HG03378 (cell line): ENCODE data around the gene SLC4A8.

Experiments used
- ATAC-seq: cut with Tn5 transposase; IDR thresholded peaks from one replicate; pipeline ENCODE4 v1.9.1; 2021; ENCODE audit warnings: mild to moderate bottlenecking, moderate library complexity; ENCODE audit not compliant: unreplicated experiment

SLC4A8 gene

GRCh38 chr12:51393676-51394545, 30.7 kb upstream of the SLC4A8 start:
- no peak for ATAC-seq

- ATAC-seq: peak; percentile 48
Observed at GRCh38 chr12:51395283-51396230, 29.1 kb upstream of the SLC4A8 start.

GRCh38 chr12:51397670-51398069, 27.0 kb upstream of the SLC4A8 start:
- ATAC-seq: no peak

- ATAC-seq: no peak
Observed at GRCh38 chr12:51399891-51400290, 24.7 kb upstream of the SLC4A8 start.

GRCh38 chr12:51401020-51401419, 23.6 kb upstream of the SLC4A8 start:
- ATAC-seq: no peak

DNA sequence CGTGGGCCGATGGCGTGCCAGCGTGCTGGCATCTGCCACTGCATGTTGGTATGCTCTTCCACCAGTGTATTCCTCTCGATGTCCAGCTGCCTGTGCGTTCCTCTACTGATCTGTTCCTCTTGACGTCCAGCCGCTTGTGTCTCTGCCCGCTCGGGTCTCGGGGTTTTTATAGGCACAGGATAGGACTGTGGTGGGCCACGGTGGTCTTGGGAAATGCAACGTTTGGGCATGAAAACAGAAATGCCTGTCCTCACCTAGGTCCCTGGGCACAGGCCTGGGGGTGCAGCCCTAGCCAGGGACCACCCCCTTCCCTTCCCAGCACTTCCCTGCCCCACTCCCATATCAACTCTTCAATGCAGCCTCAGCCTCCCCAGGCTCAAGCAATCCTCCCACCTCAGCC, 23.1 kb upstream of the SLC4A8 start:
- ATAC-seq: no peak

DNA sequence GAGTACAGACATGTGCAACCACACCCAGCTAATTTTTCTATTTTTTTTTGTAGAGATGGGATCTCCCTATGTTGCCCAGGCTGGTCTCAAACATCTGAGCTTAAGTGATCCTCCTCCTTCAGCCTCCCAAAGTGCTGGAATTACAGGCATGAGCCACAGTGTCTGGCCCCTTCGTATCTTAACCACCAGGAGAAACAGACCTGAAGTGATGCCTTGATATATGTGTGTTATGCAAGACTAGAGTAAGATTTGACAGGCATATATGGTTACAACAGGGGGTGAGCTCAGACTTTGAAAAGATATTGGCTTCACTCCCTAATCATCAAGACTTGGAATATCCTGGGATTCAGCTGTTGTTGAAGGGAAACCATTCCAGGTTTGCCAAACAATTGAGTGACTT, 22.7 kb upstream of the SLC4A8 start:
- no peak for ATAC-seq

- no peak for ATAC-seq
Observed at GRCh38 chr12:51403159-51403558, 21.5 kb upstream of the SLC4A8 start.

GRCh38 chr12:51403681-51404136, 20.9 kb upstream of the SLC4A8 start:
- no peak for ATAC-seq

- no peak for ATAC-seq
Observed at GRCh38 chr12:51404627-51405026, 20.0 kb upstream of the SLC4A8 start.

DNA sequence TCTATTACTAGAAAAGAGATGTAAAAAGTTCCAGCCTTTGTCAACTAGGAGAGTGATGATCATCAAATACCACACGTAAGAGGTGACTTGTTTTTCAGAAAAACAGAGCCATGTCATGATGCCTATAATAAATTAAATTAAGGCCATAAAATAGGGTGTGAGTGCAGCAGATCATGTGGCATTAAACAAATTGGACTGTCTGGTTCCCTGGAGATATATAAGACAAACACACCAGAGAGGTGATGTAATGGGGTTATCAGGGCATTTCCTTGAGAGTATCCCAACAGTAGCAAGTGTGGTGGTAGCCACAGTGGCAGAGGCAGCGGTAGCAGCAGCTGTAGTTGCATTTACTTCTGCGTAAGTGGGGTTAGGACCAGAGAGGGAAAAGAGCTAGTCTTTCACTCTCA, 18.8 kb upstream of the SLC4A8 start:
- no peak for ATAC-seq

- no peak for ATAC-seq
Observed at GRCh38 chr12:51406290-51406689, 18.3 kb upstream of the SLC4A8 start.

GRCh38 chr12:51406859-51407258, 17.8 kb upstream of the SLC4A8 start:
- no peak for ATAC-seq

GRCh38 chr12:51407604-51408003, 17.0 kb upstream of the SLC4A8 start:
- no peak for ATAC-seq

DNA sequence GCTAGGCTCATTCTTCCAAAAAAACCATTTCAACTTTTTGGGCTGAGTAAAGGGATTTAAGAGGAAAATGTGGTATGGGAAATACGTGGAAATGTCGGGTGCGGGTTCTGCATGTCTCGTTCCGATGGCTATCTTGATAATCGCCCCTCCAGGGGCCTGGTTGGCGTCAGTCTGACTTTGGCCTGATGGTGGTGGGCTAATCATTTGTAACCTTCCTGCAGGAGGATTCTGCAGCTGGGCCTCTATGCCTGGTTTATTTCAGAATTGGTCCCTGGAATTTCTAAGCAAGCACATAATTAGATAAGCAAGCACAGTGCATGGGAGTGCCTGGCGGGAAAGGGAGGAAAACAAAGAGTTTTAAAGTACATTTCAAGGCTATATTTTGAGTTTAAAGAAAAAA, 14.8 kb upstream of the SLC4A8 start:
- ATAC-seq: no peak

DNA sequence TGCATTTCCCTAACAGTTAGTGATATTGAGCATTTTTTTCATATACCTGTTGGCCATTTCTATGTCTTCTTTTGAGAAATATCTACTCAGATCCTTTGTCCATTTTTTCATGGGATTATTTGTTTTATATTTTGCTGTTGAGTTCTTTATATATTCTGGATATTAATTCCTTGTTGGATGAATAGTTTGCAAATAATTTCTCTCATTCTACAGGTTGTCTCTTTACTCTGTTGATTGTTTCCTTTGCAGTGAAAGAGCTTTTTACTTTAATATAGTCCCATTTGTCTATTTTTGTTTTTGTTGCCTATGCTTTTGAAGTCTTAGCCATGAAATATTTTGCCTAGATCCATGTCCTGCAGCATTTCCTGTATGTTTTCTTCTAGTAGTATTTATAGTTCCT, 11.5 kb upstream of the SLC4A8 start:
- ATAC-seq: no peak

GRCh38 chr12:51413791-51414190, 10.8 kb upstream of the SLC4A8 start:
- ATAC-seq: no peak

DNA sequence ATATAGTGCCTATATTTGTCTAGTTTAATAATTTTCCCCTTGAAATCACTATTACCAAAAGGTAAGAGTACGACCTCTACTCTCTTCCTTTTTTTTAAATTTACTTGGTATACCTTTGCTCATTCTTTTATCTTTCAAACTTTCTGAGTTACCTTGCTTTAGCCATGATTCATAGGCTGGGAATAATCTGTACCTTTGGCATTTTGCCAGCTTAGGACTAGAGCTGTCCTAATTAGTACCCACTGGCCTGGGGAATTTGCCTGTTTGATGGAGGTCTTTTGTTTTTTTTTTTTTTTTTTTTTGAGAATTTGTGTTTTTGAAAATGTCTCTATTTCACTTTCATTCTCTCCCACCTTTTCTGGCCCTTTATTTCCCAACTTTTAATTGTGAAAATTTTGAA, 8.7 kb upstream of the SLC4A8 start:
- no peak for ATAC-seq

DNA sequence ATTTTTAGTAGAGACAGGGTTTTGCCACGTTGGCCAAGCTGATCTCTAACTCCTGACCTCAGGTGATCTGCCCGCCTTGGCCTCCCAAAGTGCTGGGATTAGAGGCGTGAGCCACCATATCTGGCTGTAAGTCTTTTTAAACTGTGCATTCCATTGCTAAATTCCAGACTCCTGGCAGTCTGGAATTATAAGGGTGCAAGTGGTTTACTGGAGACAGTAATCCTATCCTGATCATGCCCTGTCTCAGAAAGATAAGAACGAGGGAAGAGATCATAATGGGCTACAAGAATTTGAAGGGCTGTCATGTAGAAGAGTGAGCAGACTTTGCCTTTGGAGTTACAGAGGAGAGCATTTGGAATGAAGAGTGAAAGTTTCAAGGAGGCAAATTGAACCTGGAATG, 6.8 kb upstream of the SLC4A8 start:
- no peak for ATAC-seq

DNA sequence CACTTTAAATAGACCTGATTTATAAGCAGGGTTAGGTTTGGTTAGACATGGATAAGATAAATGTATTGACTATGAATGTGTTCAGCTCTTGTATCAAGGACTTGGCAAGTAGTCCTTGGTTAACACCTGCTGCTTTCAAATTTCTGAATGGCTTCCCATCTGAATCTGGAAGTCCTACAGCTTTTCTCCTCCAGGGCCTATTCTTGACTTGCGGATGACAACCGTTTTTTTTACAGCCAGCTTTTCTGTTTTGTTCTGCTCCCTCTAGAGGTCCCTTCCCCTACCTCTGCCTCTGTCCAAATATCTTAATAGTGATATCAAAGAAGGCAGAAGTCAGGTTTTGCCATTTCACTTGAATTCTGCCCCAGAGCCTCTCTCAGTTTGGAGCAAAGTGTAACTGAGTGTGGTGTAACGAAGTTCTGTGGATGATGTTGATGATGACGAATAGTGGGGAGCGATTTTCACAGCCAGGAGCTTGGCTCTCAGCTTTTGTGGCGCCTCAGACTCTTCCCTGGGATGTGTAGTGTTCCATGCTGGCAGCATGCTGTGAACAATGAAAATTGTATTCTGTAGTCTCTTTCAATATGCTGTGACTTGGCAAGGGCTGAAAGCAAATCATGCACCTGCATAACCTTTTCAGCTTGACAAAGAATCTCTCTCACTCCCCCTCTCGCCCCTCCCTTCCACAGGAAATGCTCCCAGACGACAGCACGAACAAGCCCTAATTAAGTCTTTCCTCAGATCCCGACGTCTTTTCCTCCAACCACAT, 5.0 kb upstream of the SLC4A8 start:
- ATAC-seq: no peak

DNA sequence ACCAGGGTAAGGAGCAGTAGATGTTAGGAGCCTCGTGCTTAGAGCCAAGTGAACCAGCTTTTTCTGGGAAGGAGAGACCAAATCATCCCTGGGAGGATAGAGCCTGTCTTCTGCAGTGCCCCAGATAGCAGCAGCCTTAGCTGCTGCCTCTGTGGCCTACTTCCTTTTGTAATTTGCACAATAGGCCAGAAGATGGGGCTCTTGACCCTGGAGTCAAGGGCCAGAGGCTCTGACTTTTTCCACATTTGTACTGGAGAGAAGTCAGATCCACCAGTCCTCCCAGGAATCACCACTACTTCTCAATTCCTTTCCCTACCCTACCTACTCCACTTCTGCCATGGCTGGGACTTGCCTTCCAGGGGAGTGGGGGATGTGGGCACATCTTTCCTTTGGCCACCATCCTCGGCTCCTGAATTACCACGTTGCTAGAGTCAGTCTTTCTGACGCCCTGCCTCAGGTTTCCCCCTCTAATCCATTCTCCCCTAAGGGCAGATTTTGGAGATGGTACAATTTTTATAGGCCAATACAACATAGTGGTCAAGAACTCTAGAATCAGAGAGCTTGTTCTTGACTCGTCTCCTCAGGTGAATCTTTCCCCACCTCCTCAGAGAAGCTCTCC, 3.3 kb upstream of the SLC4A8 start:
- ATAC-seq: no peak
